ENCODE data around the gene SSC4D.

GRCh38 chr7:76343931-76344321 lies 65.6 kb downstream of the SSC4D start:
- TF ChIP-seq GATA2 (IDR thresholded peaks at IDR 0.05; ENCODE audit: low read depth, low read length) (no peak), GATA3 (IDR thresholded peaks at IDR 0.05; ENCODE audit: low read depth, low read length) (no peak)

Data from SH-SY5Y (cell line).